WERI-Rb-1 (cell line): ENCODE measurements around the gene TM4SF18.

Experiments
- DNase-seq: peaks from one replicate; pipeline ENCODE4 v3.0.0-alpha.2; 2020
- H3K27ac ChIP-seq: fragments of 250-450 bp; sonication (Bioruptor Pico); 2 replicates; pipeline ENCODE4 v1.5.1; 2020; ENCODE audit warnings: mild to moderate bottlenecking, moderate library complexity
- H3K27me3 ChIP-seq: fragments of 250-450 bp; sonication (Bioruptor Pico); 2 replicates; pipeline ENCODE4 v1.5.1; 2021; ENCODE audit warnings: mild to moderate bottlenecking, low read depth, moderate library complexity; ENCODE audit not compliant: insufficient read depth, severe bottlenecking
- H3K36me3 ChIP-seq: fragments of 250-450 bp; sonication (Bioruptor Pico); 2 replicates; pipeline ENCODE4 v1.5.1; 2020; ENCODE audit warnings: mild to moderate bottlenecking, moderate library complexity
- H3K4me3 ChIP-seq: 2 replicates; pipeline ENCODE4 v1.5.1; 2011; ENCODE audit warnings: low read depth, mild to moderate bottlenecking, control low read depth, low read length
- H3K9me3 ChIP-seq: fragments of 250-450 bp; sonication (Bioruptor Pico); 2 replicates; pipeline ENCODE4 v1.5.1; 2021; ENCODE audit warnings: mild to moderate bottlenecking, moderate library complexity; ENCODE audit not compliant: severe bottlenecking
- TF ChIP-seq, protein P1 (sequence below): IDR thresholded peaks from 2 replicates; pipeline ENCODE4 v1.5.1; 2011; ENCODE audit warnings: low read depth, mild to moderate bottlenecking, control low read depth, inconsistent platforms, low read length

TM4SF18 gene

DNA sequence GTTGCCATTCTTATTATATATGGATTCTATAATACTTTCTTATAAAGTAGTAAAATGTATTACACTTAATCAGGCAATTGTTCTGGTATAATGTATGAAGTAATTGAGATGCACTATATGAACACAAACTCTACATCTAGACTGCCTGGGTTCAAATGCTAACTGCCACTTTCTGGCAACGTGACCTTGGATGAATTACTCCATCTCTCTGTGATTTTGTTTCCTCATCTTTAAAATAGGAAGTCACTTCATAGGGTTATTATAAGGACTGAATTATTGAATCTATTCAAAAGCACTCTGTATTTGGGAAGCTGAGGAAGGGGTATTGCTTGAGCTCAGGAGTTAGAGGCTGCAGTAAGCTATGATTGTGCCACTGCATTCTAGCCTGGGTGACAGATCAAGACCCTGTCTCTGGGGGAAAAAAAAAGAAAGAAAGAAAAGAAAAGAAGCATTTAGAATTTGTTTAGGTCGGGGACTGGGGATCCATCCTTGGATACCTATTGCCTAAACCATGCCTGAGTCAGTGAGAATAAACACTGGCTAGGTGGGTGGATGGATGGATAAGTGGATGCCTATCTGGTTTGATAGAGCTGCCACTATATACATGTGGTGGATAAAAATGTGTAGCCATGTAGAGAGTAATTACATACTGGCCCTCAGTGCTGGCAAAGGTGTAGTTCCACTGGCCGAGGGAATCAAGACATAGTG lies 41.5 kb upstream of the TM4SF18 start:
- Histone ChIP-seq H3K4me3 (no peak overlapping the region), H3K36me3 (no peaks in the 10 kb centered on the region), H3K27ac (no peak overlapping the region), H3K27me3 (no peaks in the 10 kb centered on the region), H3K9me3 (peaks cover 2% of the 10 kb centered on the region)
- TF ChIP-seq, protein P1, sequence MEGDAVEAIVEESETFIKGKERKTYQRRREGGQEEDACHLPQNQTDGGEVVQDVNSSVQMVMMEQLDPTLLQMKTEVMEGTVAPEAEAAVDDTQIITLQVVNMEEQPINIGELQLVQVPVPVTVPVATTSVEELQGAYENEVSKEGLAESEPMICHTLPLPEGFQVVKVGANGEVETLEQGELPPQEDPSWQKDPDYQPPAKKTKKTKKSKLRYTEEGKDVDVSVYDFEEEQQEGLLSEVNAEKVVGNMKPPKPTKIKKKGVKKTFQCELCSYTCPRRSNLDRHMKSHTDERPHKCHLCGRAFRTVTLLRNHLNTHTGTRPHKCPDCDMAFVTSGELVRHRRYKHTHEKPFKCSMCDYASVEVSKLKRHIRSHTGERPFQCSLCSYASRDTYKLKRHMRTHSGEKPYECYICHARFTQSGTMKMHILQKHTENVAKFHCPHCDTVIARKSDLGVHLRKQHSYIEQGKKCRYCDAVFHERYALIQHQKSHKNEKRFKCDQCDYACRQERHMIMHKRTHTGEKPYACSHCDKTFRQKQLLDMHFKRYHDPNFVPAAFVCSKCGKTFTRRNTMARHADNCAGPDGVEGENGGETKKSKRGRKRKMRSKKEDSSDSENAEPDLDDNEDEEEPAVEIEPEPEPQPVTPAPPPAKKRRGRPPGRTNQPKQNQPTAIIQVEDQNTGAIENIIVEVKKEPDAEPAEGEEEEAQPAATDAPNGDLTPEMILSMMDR = no peak
- no peak for DNase-seq

- no peak for DNase-seq
- no peak overlapping the region for H3K4me3 ChIP-seq
- TF ChIP-seq, protein P1 = no peak
- no peaks in the 10 kb centered on the region for H3K9me3 ChIP-seq
- no peaks in the 10 kb centered on the region for H3K27me3 ChIP-seq
- H3K36me3 ChIP-seq = no peaks in the 10 kb centered on the region
- H3K27ac ChIP-seq = no peak overlapping the region
These were observed 41.0 kb upstream of the TM4SF18 start for GRCh38 chr3:149374391-149374790.

- Histone ChIP-seq H3K9me3 (no peaks in the 10 kb centered on the region), H3K27me3 (no peaks in the 10 kb centered on the region), H3K36me3 (no peaks in the 10 kb centered on the region), H3K4me3 (no peak overlapping the region), H3K27ac (no peak overlapping the region)
- DNase-seq = no peak
- TF ChIP-seq, protein P1 = no peak
These were observed 40.0 kb upstream of the TM4SF18 start for GRCh38 chr3:149373235-149374125.

DNA sequence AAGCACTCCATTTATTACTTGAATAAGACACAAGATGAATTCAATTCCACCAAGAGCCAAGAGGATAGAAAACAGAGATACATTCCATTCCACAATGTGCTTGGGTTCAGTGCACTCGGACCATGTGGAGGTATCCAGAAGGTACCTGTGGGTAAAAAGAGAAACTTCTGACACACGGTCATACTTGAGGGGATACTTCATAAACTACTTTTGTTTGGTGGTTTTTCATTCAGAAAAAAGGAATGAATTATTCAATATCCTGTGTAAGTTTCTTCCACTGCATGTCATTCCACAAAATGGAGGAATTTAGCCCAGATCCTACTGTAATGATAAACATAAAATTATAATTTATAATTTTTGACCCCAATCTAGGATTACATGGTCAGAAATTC lies 38.3 kb upstream of the TM4SF18 start:
- H3K9me3 ChIP-seq = no peaks in the 10 kb centered on the region
- no peak for DNase-seq
- no peak overlapping the region for H3K27ac ChIP-seq
- no peaks in the 10 kb centered on the region for H3K27me3 ChIP-seq
- H3K4me3 ChIP-seq = no peak overlapping the region
- no peaks in the 10 kb centered on the region for H3K36me3 ChIP-seq
- TF ChIP-seq, protein P1 = no peak

DNA sequence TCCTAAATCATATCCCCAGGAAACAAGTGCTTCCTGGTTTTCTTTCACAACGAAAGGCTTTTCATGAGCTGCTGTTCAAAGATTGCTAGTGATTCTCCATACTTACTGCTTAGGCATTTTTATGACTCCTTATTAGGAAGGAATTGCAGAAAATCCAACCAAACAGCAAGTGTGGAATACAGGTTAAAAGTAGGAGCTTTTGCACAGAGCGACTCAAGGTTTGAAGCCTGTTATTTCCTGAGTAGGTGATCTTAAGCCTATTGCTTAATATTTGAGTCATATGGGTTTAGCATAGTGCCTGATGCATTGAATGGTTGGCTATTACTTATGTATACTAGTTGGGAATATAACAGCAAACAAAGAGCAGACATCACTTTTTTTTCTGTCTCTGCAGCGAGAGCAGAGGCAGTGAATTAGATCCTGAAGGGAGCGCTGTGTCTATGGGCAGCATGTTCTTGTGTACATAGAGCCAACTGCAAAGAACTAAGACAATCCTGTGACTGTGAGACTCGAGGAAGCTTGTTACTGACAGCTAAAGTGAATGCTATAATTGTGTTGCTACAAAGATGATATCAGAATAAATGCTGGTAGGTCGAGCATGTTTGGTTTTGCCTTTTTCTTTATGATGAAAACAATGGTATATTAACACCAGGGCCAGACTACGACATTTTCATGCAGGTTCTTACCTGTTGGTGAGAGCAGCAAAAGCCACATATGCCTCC lies 37.7 kb upstream of the TM4SF18 start:
- no peak overlapping the region for H3K27ac ChIP-seq

More for the DNA sequence above, 37.7 kb upstream of the TM4SF18 start:
- no peak for DNase-seq
- Histone ChIP-seq H3K36me3 (no peaks in the 10 kb centered on the region), H3K27me3 (no peaks in the 10 kb centered on the region), H3K4me3 (no peak overlapping the region), H3K9me3 (no peaks in the 10 kb centered on the region)
- TF ChIP-seq, protein P1 = no peak
